ENCODE measurements around the gene TRAPPC2B. TPM values are rescaled to one million over a fixed set of nuclear protein-coding genes. Genes with fewer than 3 reads are reported as not detected.
A peak's percentile ranks its signal among the peaks of the same experiment; 100 is the strongest.

The TRAPPC2B gene
- 19.7 TPM for polyA plus RNA-seq (2013, experiment 1 of 2)
- 19.5 TPM for polyA plus RNA-seq (2013, experiment 2 of 2)

GRCh38 chr19:57362997-57363687 lies at the start of gene TRAPPC2B, which contains the start of gene ZNF547:
TSS of gene TRAPPC2B (plus strand) at chr19:57363551. CDS start at chr19:57364834, 1,283 bp downstream.
TSS of gene ZNF547 (plus strand) at chr19:57363551. CDS start at chr19:57368556, 5,005 bp downstream.
- Histone ChIP-seq H3K9me3 (replicated peaks in 1 of 2; ENCODE audit: control insufficient read depth in 2 of 2, insufficient read depth in 1 of 2, low read depth in 1 of 2, low read length in 2 of 2) (no peaks in the 10 kb centered on the region), H3K9ac (ENCODE audit: low read depth, low read length, poor library complexity) (peak within 1 kb of the TSS; percentile 70), H2BK120ac (ENCODE audit: low read depth, low read length) (no peak within 1 kb of the TSS), H3K4me1 (ENCODE audit: control insufficient read depth in 2 of 2, insufficient read depth in 1 of 2, low read depth in 1 of 2, low read length in 2 of 2) (peaks cover 0 to 4% of the 10 kb centered on the region in 2 donors), H3K23ac (ENCODE audit: low read depth, low read length, poor library complexity) (no peak within 1 kb of the TSS), H2BK15ac (ENCODE audit: low read length) (peak within 1 kb of the TSS; percentile 49), H4K8ac (ENCODE audit: low read depth, low read length) (no peak within 1 kb of the TSS), H3K4me3 (ENCODE audit: low read length in 2 of 2) (peak within 1 kb of the TSS; percentile 68 to 90), H3K14ac (ENCODE audit: low read length) (peak within 1 kb of the TSS; percentile 56), H2BK5ac (ENCODE audit: low read length) (peak within 1 kb of the TSS; percentile 66), H3K36me3 (replicated peaks in 1 of 2; ENCODE audit: control insufficient read depth in 2 of 2, insufficient read depth in 2 of 2, low read length in 2 of 2) (peaks cover 8 to 20% of the 10 kb centered on the region in 2 donors), H3K18ac (ENCODE audit: low read length) (peak within 1 kb of the TSS; percentile 84), H3K4ac (ENCODE audit: low read length) (no peak within 1 kb of the TSS), H2AK5ac (ENCODE audit: low read depth, low read length) (peak within 1 kb of the TSS; percentile 46), H4K91ac (ENCODE audit: low read depth, low read length, poor library complexity) (no peak within 1 kb of the TSS), H3K27ac (replicated peaks; ENCODE audit: low read length) (peak within 1 kb of the TSS; percentile 13), H2AFZ (ENCODE audit: low read length) (peak within 1 kb of the TSS; percentile 74), H3K27me3 (ENCODE audit: control insufficient read depth in 3 of 3, insufficient read depth in 3 of 3, low read depth in 1 of 3, low read length in 3 of 3) (no peaks in the 10 kb centered on the region), H3K4me2 (ENCODE audit: insufficient read depth, low read length, poor library complexity, severe bottlenecking) (peak within 1 kb of the TSS; percentile 89), H3K79me1 (ENCODE audit: low read depth, low read length) (peaks cover 4% of the 10 kb centered on the region), H2BK12ac (ENCODE audit: low read length) (no peak within 1 kb of the TSS)
- WGBS, 2 donors (ENCODE audit: extremely low coverage in 2 of 2, insufficient read length in 2 of 2, insufficient replicate concordance in 1 of 2) = no CpG with 5 or more reads among the region's 47 CpGs
- DNase-seq (ENCODE audit: low spot score) = peak; percentile 99

GRCh38 chr19:57314146-57314545 lies 49.2 kb upstream of the TRAPPC2B start:
- Histone ChIP-seq H3K4me1 (ENCODE audit: control insufficient read depth in 2 of 2, insufficient read depth in 1 of 2, low read depth in 1 of 2, low read length in 2 of 2) (peaks cover 0 to 5% of the 10 kb centered on the region in 2 donors), H2BK15ac (ENCODE audit: low read length) (no peak overlapping the region), H3K14ac (ENCODE audit: low read length) (no peak overlapping the region), H4K8ac (ENCODE audit: low read depth, low read length) (no peak overlapping the region), H2BK5ac (ENCODE audit: low read length) (no peak overlapping the region), H4K91ac (ENCODE audit: low read depth, low read length, poor library complexity) (no peak overlapping the region), H3K18ac (ENCODE audit: low read length) (no peak overlapping the region), H3K4me3 (ENCODE audit: low read length in 2 of 2) (no peak overlapping the region), H3K4me2 (ENCODE audit: insufficient read depth, low read length, poor library complexity, severe bottlenecking) (no peak overlapping the region), H3K4ac (ENCODE audit: low read length) (no peak overlapping the region), H2BK120ac (ENCODE audit: low read depth, low read length) (no peak overlapping the region), H3K36me3 (replicated peaks in 1 of 2; ENCODE audit: control insufficient read depth in 2 of 2, insufficient read depth in 2 of 2, low read length in 2 of 2) (no peaks in the 10 kb centered on the region), H2AK5ac (ENCODE audit: low read depth, low read length) (no peak overlapping the region), H2BK12ac (ENCODE audit: low read length) (no peak overlapping the region), H3K9me3 (replicated peaks in 1 of 2; ENCODE audit: control insufficient read depth in 2 of 2, insufficient read depth in 1 of 2, low read depth in 1 of 2, low read length in 2 of 2) (no peaks in the 10 kb centered on the region), H3K79me1 (ENCODE audit: low read depth, low read length) (no peaks in the 10 kb centered on the region), H2AFZ (ENCODE audit: low read length) (no peak overlapping the region), H3K23ac (ENCODE audit: low read depth, low read length, poor library complexity) (no peak overlapping the region), H3K9ac (ENCODE audit: low read depth, low read length, poor library complexity) (no peak overlapping the region), H3K27me3 (ENCODE audit: control insufficient read depth in 3 of 3, insufficient read depth in 3 of 3, low read depth in 1 of 3, low read length in 3 of 3) (no peaks in the 10 kb centered on the region), H3K27ac (replicated peaks; ENCODE audit: low read length) (no peak overlapping the region)
- DNase-seq (ENCODE audit: low spot score) = no peak
- no CpG with 5 or more reads among the region's 4 CpGs for WGBS, 2 donors (ENCODE audit: extremely low coverage in 2 of 2, insufficient read length in 2 of 2, insufficient replicate concordance in 1 of 2)

GRCh38 chr19:57317503-57317902 lies 45.8 kb upstream of the TRAPPC2B start:
- no peak overlapping the region for H3K4me3 ChIP-seq (ENCODE audit: low read length in 2 of 2)
- no CpG with 5 or more reads among the region's 29 CpGs for WGBS, 2 donors (ENCODE audit: extremely low coverage in 2 of 2, insufficient read length in 2 of 2, insufficient replicate concordance in 1 of 2)
- H2AK5ac ChIP-seq (ENCODE audit: low read depth, low read length) = no peak overlapping the region

GRCh38 chr19:57319869-57320179 lies 43.5 kb upstream of the TRAPPC2B start:
- Histone ChIP-seq H3K9ac (ENCODE audit: low read depth, low read length, poor library complexity) (no peak overlapping the region), H3K36me3 (replicated peaks in 1 of 2; ENCODE audit: control insufficient read depth in 2 of 2, insufficient read depth in 2 of 2, low read length in 2 of 2) (peaks cover 8 to 14% of the 10 kb centered on the region in 2 donors), H2BK120ac (ENCODE audit: low read depth, low read length) (no peak overlapping the region), H2BK15ac (ENCODE audit: low read length) (no peak overlapping the region), H2AK5ac (ENCODE audit: low read depth, low read length) (no peak overlapping the region), H3K4me3 (ENCODE audit: low read length in 2 of 2) (peak overlapping the region; percentile 72 to 85), H3K14ac (ENCODE audit: low read length) (no peak overlapping the region), H2BK12ac (ENCODE audit: low read length) (no peak overlapping the region), H3K27me3 (ENCODE audit: control insufficient read depth in 3 of 3, insufficient read depth in 3 of 3, low read depth in 1 of 3, low read length in 3 of 3) (no peaks in the 10 kb centered on the region), H3K4me2 (ENCODE audit: insufficient read depth, low read length, poor library complexity, severe bottlenecking) (peak overlapping the region; percentile 63), H2BK5ac (ENCODE audit: low read length) (no peak overlapping the region), H3K79me1 (ENCODE audit: low read depth, low read length) (peaks cover 11% of the 10 kb centered on the region), H3K4ac (ENCODE audit: low read length) (no peak overlapping the region), H4K8ac (ENCODE audit: low read depth, low read length) (no peak overlapping the region), H3K18ac (ENCODE audit: low read length) (peak overlapping the region; percentile 66), H4K91ac (ENCODE audit: low read depth, low read length, poor library complexity) (no peak overlapping the region), H2AFZ (ENCODE audit: low read length) (peak overlapping the region; percentile 86), H3K9me3 (replicated peaks in 1 of 2; ENCODE audit: control insufficient read depth in 2 of 2, insufficient read depth in 1 of 2, low read depth in 1 of 2, low read length in 2 of 2) (no peaks in the 10 kb centered on the region), H3K4me1 (ENCODE audit: control insufficient read depth in 2 of 2, insufficient read depth in 1 of 2, low read depth in 1 of 2, low read length in 2 of 2) (peaks cover 8 to 14% of the 10 kb centered on the region in 2 donors), H3K27ac (replicated peaks; ENCODE audit: low read length) (peak overlapping the region; percentile 81), H3K23ac (ENCODE audit: low read depth, low read length, poor library complexity) (no peak overlapping the region)
- DNase-seq (ENCODE audit: low spot score) = no peak
- WGBS, 2 donors (ENCODE audit: extremely low coverage in 2 of 2, insufficient read length in 2 of 2, insufficient replicate concordance in 1 of 2) = no CpG with 5 or more reads among the region's 1 CpG

More at GRCh38 chr19:57317503-57317902, 45.8 kb upstream of the TRAPPC2B start:
- Histone ChIP-seq H2BK5ac (ENCODE audit: low read length) (no peak overlapping the region), H3K23ac (ENCODE audit: low read depth, low read length, poor library complexity) (no peak overlapping the region), H3K4me1 (ENCODE audit: control insufficient read depth in 2 of 2, insufficient read depth in 1 of 2, low read depth in 1 of 2, low read length in 2 of 2) (peaks cover 8 to 14% of the 10 kb centered on the region in 2 donors), H3K79me1 (ENCODE audit: low read depth, low read length) (peaks cover 9% of the 10 kb centered on the region), H4K91ac (ENCODE audit: low read depth, low read length, poor library complexity) (no peak overlapping the region), H3K14ac (ENCODE audit: low read length) (no peak overlapping the region), H3K9me3 (replicated peaks in 1 of 2; ENCODE audit: control insufficient read depth in 2 of 2, insufficient read depth in 1 of 2, low read depth in 1 of 2, low read length in 2 of 2) (no peaks in the 10 kb centered on the region), H2BK15ac (ENCODE audit: low read length) (no peak overlapping the region), H3K27me3 (ENCODE audit: control insufficient read depth in 3 of 3, insufficient read depth in 3 of 3, low read depth in 1 of 3, low read length in 3 of 3) (no peaks in the 10 kb centered on the region), H3K18ac (ENCODE audit: low read length) (no peak overlapping the region), H3K4me2 (ENCODE audit: insufficient read depth, low read length, poor library complexity, severe bottlenecking) (no peak overlapping the region), H3K27ac (replicated peaks; ENCODE audit: low read length) (no peak overlapping the region), H3K9ac (ENCODE audit: low read depth, low read length, poor library complexity) (no peak overlapping the region), H2BK12ac (ENCODE audit: low read length) (no peak overlapping the region), H3K36me3 (replicated peaks in 1 of 2; ENCODE audit: control insufficient read depth in 2 of 2, insufficient read depth in 2 of 2, low read length in 2 of 2) (no peaks in the 10 kb centered on the region), H2BK120ac (ENCODE audit: low read depth, low read length) (no peak overlapping the region), H2AFZ (ENCODE audit: low read length) (peak overlapping the region; percentile 69), H4K8ac (ENCODE audit: low read depth, low read length) (no peak overlapping the region), H3K4ac (ENCODE audit: low read length) (no peak overlapping the region)
- no peak for DNase-seq (ENCODE audit: low spot score)
